ENCODE data around the gene CDC14B.

CDC14B gene

DNA sequence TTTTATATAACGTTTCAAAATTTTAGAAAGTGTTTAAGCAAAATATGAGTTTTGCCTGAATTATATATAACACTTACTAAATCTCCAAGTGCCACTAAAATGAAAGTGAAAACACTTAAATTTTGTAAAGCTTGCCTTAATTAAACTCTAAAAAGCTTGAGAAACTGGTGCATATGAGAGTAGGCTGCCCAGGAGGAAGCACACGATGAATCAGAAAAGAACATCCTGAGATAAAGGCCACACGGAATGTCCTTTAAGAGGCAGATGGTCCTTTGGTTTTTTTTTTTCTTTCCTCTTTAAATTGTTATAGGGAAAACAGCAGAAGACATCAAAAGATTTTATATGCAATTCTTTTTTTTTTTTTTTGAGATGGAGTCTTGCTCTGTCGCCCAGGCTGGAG is 109.4 kb downstream of the CDC14B start:
- WGBS (ENCODE audit: extremely low coverage, insufficient coverage, insufficient read length) = no CpG with 5 or more reads among the region's 4 CpGs
- H3K18ac ChIP-seq (ENCODE audit: low read length) = no peak overlapping the region
- no peak overlapping the region for H3K23ac ChIP-seq (ENCODE audit: low read length)
- no peak overlapping the region for H2BK120ac ChIP-seq (ENCODE audit: insufficient read depth, low read length, poor library complexity)
- H3K14ac ChIP-seq (ENCODE audit: low read length) = no peak overlapping the region
- no peaks in the 10 kb centered on the region for H3K27me3 ChIP-seq (ENCODE audit: insufficient read depth, low read length)
- H3K79me2 ChIP-seq (ENCODE audit: control insufficient read depth, insufficient read depth, low read length, poor library complexity) = no peaks in the 10 kb centered on the region
- H3K4me3 ChIP-seq (ENCODE audit: low read depth, low read length) = no peak overlapping the region
- DNase-seq = peak in 1 of 2 donors; percentile 24
- peaks cover 3 to 9% of the 10 kb centered on the region in 2 experiments for H3K36me3 ChIP-seq (ENCODE audit: control insufficient read depth in 1 of 2, insufficient read depth in 2 of 2, low read length in 2 of 2)
- no peak overlapping the region for H4K8ac ChIP-seq (ENCODE audit: low read depth, low read length)
- H3K9me3 ChIP-seq (ENCODE audit: insufficient read depth, low read depth, low read length) = no peaks in the 10 kb centered on the region
- H3K4ac ChIP-seq (ENCODE audit: low read depth, low read length) = no peak overlapping the region
- no peak overlapping the region for H3K4me2 ChIP-seq (ENCODE audit: low read length)
- H3K27ac ChIP-seq (ENCODE audit: low read depth, low read length) = no peak overlapping the region
- no peak overlapping the region for H2AK5ac ChIP-seq (ENCODE audit: low read length)
- H4K91ac ChIP-seq (ENCODE audit: low read depth, low read length) = no peak overlapping the region
- H4K12ac ChIP-seq (ENCODE audit: low read depth, low read length) = no peak overlapping the region
- no peaks in the 10 kb centered on the region for H3K4me1 ChIP-seq (ENCODE audit: control insufficient read depth in 1 of 2, insufficient read depth in 2 of 2, low read length in 2 of 2)
- no peak overlapping the region for H2AFZ ChIP-seq (ENCODE audit: insufficient read depth, low read length, poor library complexity)
- H2BK12ac ChIP-seq (ENCODE audit: low read length) = no peak overlapping the region
- H2BK5ac ChIP-seq (ENCODE audit: low read depth, low read length, poor library complexity) = no peak overlapping the region
- H3K79me1 ChIP-seq (ENCODE audit: low read length) = no peaks in the 10 kb centered on the region
- no peak overlapping the region for H3K9ac ChIP-seq (ENCODE audit: low read length)

DNA sequence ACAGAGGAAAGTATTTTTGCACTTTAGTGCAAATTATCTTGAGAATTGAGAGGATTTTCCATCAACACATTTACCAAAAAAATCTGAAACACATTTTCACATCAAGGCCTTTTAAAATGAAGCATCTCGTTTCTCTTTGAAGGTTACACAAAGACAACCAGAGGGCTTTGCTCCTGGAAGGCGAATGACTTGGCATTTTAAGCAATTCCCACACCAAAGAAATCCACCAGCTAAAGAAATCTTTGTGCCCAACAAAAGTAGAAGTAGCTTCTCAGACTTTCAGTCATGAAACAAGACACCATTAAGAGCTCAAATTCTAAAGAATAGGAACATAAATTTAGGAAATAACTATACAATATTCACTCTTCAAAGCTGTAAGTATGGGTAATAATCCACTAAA is 109.8 kb downstream of the CDC14B start:
- WGBS (ENCODE audit: extremely low coverage, insufficient coverage, insufficient read length) = no CpG with 5 or more reads among the region's 2 CpGs
- Histone ChIP-seq H2BK120ac (ENCODE audit: insufficient read depth, low read length, poor library complexity) (no peak overlapping the region), H3K14ac (ENCODE audit: low read length) (no peak overlapping the region), H3K4ac (ENCODE audit: low read depth, low read length) (no peak overlapping the region), H3K79me2 (ENCODE audit: control insufficient read depth, insufficient read depth, low read length, poor library complexity) (no peaks in the 10 kb centered on the region), H3K79me1 (ENCODE audit: low read length) (no peaks in the 10 kb centered on the region), H3K4me2 (ENCODE audit: low read length) (no peak overlapping the region), H3K23ac (ENCODE audit: low read length) (no peak overlapping the region), H3K4me1 (ENCODE audit: control insufficient read depth in 1 of 2, insufficient read depth in 2 of 2, low read length in 2 of 2) (no peaks in the 10 kb centered on the region), H3K4me3 (ENCODE audit: low read depth, low read length) (no peak overlapping the region), H3K9ac (ENCODE audit: low read length) (no peak overlapping the region), H2AFZ (ENCODE audit: insufficient read depth, low read length, poor library complexity) (no peak overlapping the region), H2BK12ac (ENCODE audit: low read length) (no peak overlapping the region), H3K27me3 (ENCODE audit: insufficient read depth, low read length) (no peaks in the 10 kb centered on the region), H4K12ac (ENCODE audit: low read depth, low read length) (no peak overlapping the region), H4K8ac (ENCODE audit: low read depth, low read length) (no peak overlapping the region), H2BK5ac (ENCODE audit: low read depth, low read length, poor library complexity) (no peak overlapping the region), H3K9me3 (ENCODE audit: insufficient read depth, low read depth, low read length) (no peaks in the 10 kb centered on the region), H3K27ac (ENCODE audit: low read depth, low read length) (no peak overlapping the region), H3K36me3 (ENCODE audit: control insufficient read depth in 1 of 2, insufficient read depth in 2 of 2, low read length in 2 of 2) (peaks cover 3 to 9% of the 10 kb centered on the region in 2 experiments), H4K91ac (ENCODE audit: low read depth, low read length) (no peak overlapping the region), H3K18ac (ENCODE audit: low read length) (no peak overlapping the region), H2AK5ac (ENCODE audit: low read length) (no peak overlapping the region)
- no peak for DNase-seq

DNA sequence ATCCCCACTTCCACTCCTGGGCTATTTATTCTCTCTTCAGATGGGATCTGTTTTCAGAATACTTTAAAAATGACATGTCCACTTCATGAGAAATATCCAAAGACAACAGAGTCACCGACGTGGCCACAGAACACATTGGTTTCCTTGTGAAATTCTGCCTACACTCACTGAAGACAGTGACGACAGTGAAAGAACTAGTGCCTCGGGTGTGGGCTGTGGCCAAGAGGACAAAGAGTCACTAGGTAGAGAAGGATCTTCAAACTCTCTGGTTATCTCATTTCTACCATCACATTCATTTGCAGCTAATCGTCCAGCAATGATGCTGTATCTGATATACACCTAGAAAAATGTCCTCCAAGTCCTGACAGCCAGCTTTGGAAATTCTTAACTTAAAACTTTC is 110.6 kb downstream of the CDC14B start:
- Histone ChIP-seq H2AK5ac (ENCODE audit: low read length) (no peak overlapping the region), H3K27me3 (ENCODE audit: insufficient read depth, low read length) (no peaks in the 10 kb centered on the region), H3K27ac (ENCODE audit: low read depth, low read length) (no peak overlapping the region), H3K4me3 (ENCODE audit: low read depth, low read length) (no peak overlapping the region), H3K9me3 (ENCODE audit: insufficient read depth, low read depth, low read length) (no peaks in the 10 kb centered on the region), H3K23ac (ENCODE audit: low read length) (no peak overlapping the region), H3K79me2 (ENCODE audit: control insufficient read depth, insufficient read depth, low read length, poor library complexity) (no peaks in the 10 kb centered on the region), H3K14ac (ENCODE audit: low read length) (no peak overlapping the region), H3K36me3 (ENCODE audit: control insufficient read depth in 1 of 2, insufficient read depth in 2 of 2, low read length in 2 of 2) (peaks cover 4 to 11% of the 10 kb centered on the region in 2 experiments), H3K4ac (ENCODE audit: low read depth, low read length) (no peak overlapping the region), H4K8ac (ENCODE audit: low read depth, low read length) (no peak overlapping the region), H3K9ac (ENCODE audit: low read length) (no peak overlapping the region), H2BK120ac (ENCODE audit: insufficient read depth, low read length, poor library complexity) (no peak overlapping the region), H3K79me1 (ENCODE audit: low read length) (no peaks in the 10 kb centered on the region), H3K4me2 (ENCODE audit: low read length) (no peak overlapping the region), H3K4me1 (ENCODE audit: control insufficient read depth in 1 of 2, insufficient read depth in 2 of 2, low read length in 2 of 2) (no peaks in the 10 kb centered on the region), H4K12ac (ENCODE audit: low read depth, low read length) (no peak overlapping the region), H2AFZ (ENCODE audit: insufficient read depth, low read length, poor library complexity) (no peak overlapping the region), H3K18ac (ENCODE audit: low read length) (no peak overlapping the region), H4K91ac (ENCODE audit: low read depth, low read length) (no peak overlapping the region), H2BK5ac (ENCODE audit: low read depth, low read length, poor library complexity) (no peak overlapping the region), H2BK12ac (ENCODE audit: low read length) (no peak overlapping the region)
- peak; percentile 95 to 96 for DNase-seq
- no CpG with 5 or more reads among the region's 5 CpGs for WGBS (ENCODE audit: extremely low coverage, insufficient coverage, insufficient read length)

DNA sequence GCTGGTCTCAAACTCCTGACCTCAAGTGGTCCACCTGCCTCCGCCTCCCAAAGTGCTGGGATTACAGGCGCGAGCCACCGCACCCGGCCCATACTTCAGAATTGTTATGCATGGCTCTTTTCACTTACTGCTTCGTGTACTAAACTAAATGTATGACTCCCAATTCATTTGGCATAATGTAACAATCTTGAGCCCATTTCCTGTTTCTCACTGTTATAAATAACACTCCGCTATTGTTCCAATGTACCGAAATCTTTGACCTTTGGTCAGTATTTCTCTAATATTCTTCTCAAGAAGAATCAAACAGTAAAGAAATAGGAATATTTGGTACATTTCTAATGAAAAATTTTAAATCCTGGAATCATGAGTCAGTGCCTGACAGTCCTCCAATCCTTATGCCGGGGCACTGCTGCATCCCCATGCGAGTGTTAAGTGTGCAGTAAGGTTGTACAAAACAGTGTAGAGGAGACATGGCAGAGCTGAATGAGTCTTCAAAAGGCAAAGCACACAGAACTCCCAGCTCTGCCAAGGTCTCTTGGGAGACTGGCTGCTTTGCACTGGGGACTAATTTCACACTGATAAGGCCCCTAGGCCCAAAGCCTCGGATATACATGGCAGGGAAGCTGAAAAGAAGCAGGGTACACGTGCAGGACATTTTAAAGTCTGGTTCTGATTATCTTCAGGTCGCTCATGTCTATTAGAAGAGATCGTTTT is 111.3 kb downstream of the CDC14B start:
- no peak overlapping the region for H3K27ac ChIP-seq (ENCODE audit: low read depth, low read length)
- no peak overlapping the region for H2AFZ ChIP-seq (ENCODE audit: insufficient read depth, low read length, poor library complexity)
- no peak overlapping the region for H2AK5ac ChIP-seq (ENCODE audit: low read length)
- H3K4me2 ChIP-seq (ENCODE audit: low read length) = no peak overlapping the region
- no peaks in the 10 kb centered on the region for H3K4me1 ChIP-seq (ENCODE audit: control insufficient read depth in 1 of 2, insufficient read depth in 2 of 2, low read length in 2 of 2)
- no peaks in the 10 kb centered on the region for H3K9me3 ChIP-seq (ENCODE audit: insufficient read depth, low read depth, low read length)
- H4K12ac ChIP-seq (ENCODE audit: low read depth, low read length) = no peak overlapping the region
- H3K4ac ChIP-seq (ENCODE audit: low read depth, low read length) = no peak overlapping the region
- no peak overlapping the region for H2BK5ac ChIP-seq (ENCODE audit: low read depth, low read length, poor library complexity)
- H2BK12ac ChIP-seq (ENCODE audit: low read length) = no peak overlapping the region
- no peak overlapping the region for H3K14ac ChIP-seq (ENCODE audit: low read length)
- no peak overlapping the region for H3K23ac ChIP-seq (ENCODE audit: low read length)
- WGBS (ENCODE audit: extremely low coverage, insufficient coverage, insufficient read length) = no CpG with 5 or more reads among the region's 14 CpGs
- no peak overlapping the region for H4K8ac ChIP-seq (ENCODE audit: low read depth, low read length)
- no peak overlapping the region for H4K91ac ChIP-seq (ENCODE audit: low read depth, low read length)
- H2BK120ac ChIP-seq (ENCODE audit: insufficient read depth, low read length, poor library complexity) = no peak overlapping the region
- no peaks in the 10 kb centered on the region for H3K79me2 ChIP-seq (ENCODE audit: control insufficient read depth, insufficient read depth, low read length, poor library complexity)
- no peaks in the 10 kb centered on the region for H3K27me3 ChIP-seq (ENCODE audit: insufficient read depth, low read length)
- H3K79me1 ChIP-seq (ENCODE audit: low read length) = no peaks in the 10 kb centered on the region
- peaks cover 6 to 11% of the 10 kb centered on the region in 2 experiments for H3K36me3 ChIP-seq (ENCODE audit: control insufficient read depth in 1 of 2, insufficient read depth in 2 of 2, low read length in 2 of 2)
- no peak overlapping the region for H3K9ac ChIP-seq (ENCODE audit: low read length)
- no peak for DNase-seq
- H3K4me3 ChIP-seq (ENCODE audit: low read depth, low read length) = no peak overlapping the region
- no peak overlapping the region for H3K18ac ChIP-seq (ENCODE audit: low read length)
